Fibroblast of the aortic adventitia (primary cell): ENCODE data around the gene RGS6. TPM values are rescaled to one million over a fixed set of nuclear protein-coding genes. Genes with fewer than 3 reads are reported as not detected.

Experiments
- DNase-seq: peaks from one replicate; pipeline ENCODE4 v3.0.0-alpha.2; 2010; ENCODE audit warnings: low read depth
- H3K4me3 ChIP-seq: 2 replicates; pipeline ENCODE4 v1.5.1; 2011; ENCODE audit warnings: low read depth, mild to moderate bottlenecking, control low read depth, low read length, moderate library complexity
- CTCF ChIP-seq: IDR thresholded peaks from 2 replicates; pipeline ENCODE4 v1.5.1; 2011; ENCODE audit warnings: mild to moderate bottlenecking, low read length, control low read depth, inconsistent platforms; ENCODE audit not compliant: insufficient read depth
- total RNA-seq: library from RNA; depleted of rRNA; stranded (reverse); fragments of >200 nt; gene quantifications from 2 replicates; pipeline ENCODE4 v1.2.3, GENCODE V29; 2012; ENCODE audit warnings: low replicate concordance

The RGS6 gene
- total RNA-seq, 1 donor = not detected

DNA sequence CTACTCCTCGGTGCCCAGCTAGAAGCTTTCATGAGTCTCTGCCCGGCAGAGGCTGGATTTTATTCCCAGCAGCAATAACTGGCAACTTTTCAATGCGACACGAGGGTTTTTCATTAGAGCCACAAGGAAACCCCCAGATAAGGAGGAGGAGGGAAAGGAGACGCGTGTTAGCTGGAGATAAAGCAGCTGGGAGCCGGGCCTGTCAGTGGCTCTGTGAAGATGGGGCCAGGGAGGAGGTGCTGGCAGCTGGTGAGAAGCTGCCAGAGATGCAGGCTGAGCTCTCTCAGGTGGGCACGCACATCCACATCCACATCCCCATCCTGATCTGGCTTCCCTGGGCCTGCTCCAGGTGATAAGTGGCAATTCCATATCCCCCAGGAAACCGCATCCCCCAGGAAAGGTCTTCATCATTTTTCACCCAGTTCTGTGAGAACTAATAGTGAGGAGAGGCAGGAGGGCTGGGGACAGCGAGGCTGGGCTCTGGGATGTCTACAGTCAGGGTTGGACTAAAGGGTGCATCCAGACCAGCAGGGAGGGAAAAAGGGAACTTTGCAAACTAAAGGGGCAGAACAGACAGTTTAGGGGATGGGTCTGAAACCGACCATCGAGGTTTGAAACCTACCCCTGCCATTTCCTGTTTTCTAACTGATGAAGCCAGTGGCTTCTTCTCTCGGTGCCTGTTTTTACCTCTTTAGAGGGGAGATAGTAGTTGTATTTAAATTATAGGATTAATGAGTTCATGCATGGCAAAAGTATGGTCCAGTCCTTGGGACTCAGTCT, 548.4 kb downstream of the RGS6 start:
- no peak overlapping the region for H3K4me3 ChIP-seq
- no peak for DNase-seq
- TF ChIP-seq CTCF = no peak

GRCh38 chr14:72483311-72483710, 551.1 kb downstream of the RGS6 start:
- no peak for TF ChIP-seq CTCF
- H3K4me3 ChIP-seq = no peak overlapping the region
- no peak for DNase-seq

- H3K4me3 ChIP-seq = no peak overlapping the region
- no peak for TF ChIP-seq CTCF
- no peak for DNase-seq
Measured at GRCh38 chr14:72485695-72486094, 553.5 kb downstream of the RGS6 start.

DNA sequence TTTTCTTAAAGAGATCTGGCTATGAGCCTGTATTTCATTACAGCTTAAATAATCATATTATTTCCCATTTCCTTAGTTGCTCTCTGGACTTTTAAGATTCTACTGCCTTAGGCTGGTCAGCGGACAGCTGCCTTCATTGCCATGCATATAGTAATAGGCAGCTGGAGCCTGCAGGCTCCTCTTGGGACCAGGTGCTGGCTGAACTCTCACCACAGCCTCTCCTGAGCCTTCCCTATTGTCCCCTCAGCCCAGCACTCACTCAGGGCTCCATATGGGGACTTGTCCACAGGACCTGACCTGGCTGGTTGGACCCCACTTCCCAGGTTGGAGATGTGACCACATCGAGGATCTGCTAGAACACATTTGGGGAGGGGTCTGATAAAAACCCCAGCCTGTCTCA, 556.3 kb downstream of the RGS6 start:
- no peak overlapping the region for H3K4me3 ChIP-seq
- no peak for DNase-seq
- TF ChIP-seq CTCF = no peak

GRCh38 chr14:72492196-72492595, 560.0 kb downstream of the RGS6 start:
- no peak for DNase-seq
- no peak for TF ChIP-seq CTCF

DNA sequence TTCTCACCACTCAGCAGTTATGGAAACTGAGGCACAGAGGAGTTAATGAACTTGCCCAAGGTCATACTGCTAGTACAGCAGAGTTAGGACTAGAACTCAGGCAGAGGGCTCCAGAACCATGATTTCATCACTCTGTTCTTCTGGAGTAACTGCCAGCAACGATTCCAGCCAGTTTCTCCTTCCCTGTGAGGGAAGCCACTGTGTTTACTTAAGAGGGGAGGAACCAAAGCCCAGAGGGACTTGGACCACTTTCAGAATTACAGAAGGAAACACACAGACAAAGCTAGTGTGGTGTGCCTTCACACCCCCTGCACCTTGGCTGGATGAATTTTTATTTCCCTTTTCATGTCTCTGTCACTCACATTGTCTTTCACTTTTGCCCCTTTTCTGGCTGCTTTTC, 563.4 kb downstream of the RGS6 start:
- no peak overlapping the region for H3K4me3 ChIP-seq
- TF ChIP-seq CTCF = no peak
- DNase-seq = peak; percentile 78

More at GRCh38 chr14:72492196-72492595, 560.0 kb downstream of the RGS6 start:
- H3K4me3 ChIP-seq = no peak overlapping the region

- DNase-seq = no peak
- no peak overlapping the region for H3K4me3 ChIP-seq
- no peak for TF ChIP-seq CTCF
Measured at GRCh38 chr14:72498646-72499045, 566.4 kb downstream of the RGS6 start.
